HCT116 (cell line): ENCODE results near the gene S1PR2. TPM values are rescaled to one million over a fixed set of nuclear protein-coding genes. Genes with fewer than 3 reads are reported as not detected.

ENCODE experiments used
- ATAC-seq: fragments of 200-7000 bp; cut with Tn5 transposase; 2 replicates; pipeline ENCODE4 v1.9.1; 2020; ENCODE audit warnings: mild to moderate bottlenecking, moderate library complexity
- BruUV-seq: library from RNA; stranded (reverse); fragments of 400-500 nt; replicated peaks from 2 replicates; lab custom pipeline; 2021; lab: Mats Ljungman, UMichigan
- CTCF ChIA-PET: fragments of 300-600 bp; sonication (Branson Sonifier 250); formaldehyde crosslinking; loops from one replicate; lab custom pipeline; 2021; ENCODE audit warnings: antibody characterized with exemption; lab: Charles Lee
- POLR2A ChIA-PET: fragments of 300-600, 350-600 bp; sonication (Branson Sonifier 250); formaldehyde crosslinking; loops from one replicate; lab custom pipeline; 2021; ENCODE audit warnings: antibody characterized with exemption; lab: Charles Lee
- RAD21 ChIA-PET, 2 experiments: fragments of 300-600 bp; sonication (Branson Sonifier 250); formaldehyde crosslinking; loops; one replicate each; lab custom pipeline; 2023; ENCODE audit warnings: low total read pairs in 2 of 2; ENCODE audit not compliant: uncharacterized antibody in 2 of 2, unreplicated experiment in 2 of 2, low non-redundant PET in 1 of 2; lab: Charles Lee
- DNase-seq: peaks from one replicate; pipeline ENCODE4 v3.0.0-alpha.2; 2010; ENCODE audit warnings: low read depth, low spot score
- H2AFZ ChIP-seq: fragments of 200-600 bp; shearing (Covaris generic), sonication (generic); 2 replicates; pipeline ENCODE4 v1.6.1; 2017; ENCODE audit warnings: low read depth, mixed run types, mixed read lengths, antibody characterized with exemption, low read length; ENCODE audit not compliant: poor library complexity, severe bottlenecking
- H3K27ac ChIP-seq: 2 replicates; pipeline ENCODE4 v1.5.1; 2012; ENCODE audit warnings: low read depth, low read length
- H3K27me3 ChIP-seq: fragments of 200-600 bp; sonication (generic); 2 replicates; pipeline ENCODE4 v1.6.1; 2016; ENCODE audit warnings: mixed run types, low read length, mixed read lengths; ENCODE audit not compliant: insufficient read depth
- H3K36me3 ChIP-seq, 2 experiments: fragments of 200-500 bp in 1 of 2; fragments of 200-600 bp in 1 of 2; sonication (Bioruptor generic) in 1 of 2; sonication (generic) in 1 of 2; 2 replicates each; pipeline versions ENCODE4 v1.5.1 to v1.6.1; 2014 to 2016; ENCODE audit warnings: low read length in 2 of 2, inconsistent platforms in 1 of 2, mixed read lengths in 1 of 2, mixed run types in 1 of 2; ENCODE audit not compliant: insufficient read depth in 2 of 2, control insufficient read depth in 1 of 2
- H3K4me1 ChIP-seq, 2 experiments: fragments of 200-600 bp in 1 of 2; sonication (generic) in 1 of 2; 2 replicates each; pipeline versions ENCODE4 v1.5.1 to v1.6.1; 2012 to 2017; ENCODE audit warnings: low read length in 2 of 2, inconsistent platforms in 1 of 2, mild to moderate bottlenecking in 1 of 2, mixed read lengths in 1 of 2, mixed run types in 1 of 2, moderate library complexity in 1 of 2; ENCODE audit not compliant: insufficient read depth in 2 of 2, control insufficient read depth in 1 of 2
- H3K4me2 ChIP-seq: fragments of 200-600 bp; sonication (generic); 2 replicates; pipeline ENCODE4 v1.6.1; 2017; ENCODE audit warnings: mixed run types, low read length, mixed read lengths
- H3K4me3 ChIP-seq, 2 experiments: fragments of 200-600 bp in 1 of 2; sonication (generic) in 1 of 2; replicated peaks in 1 of 2; 2 replicates each; pipeline ENCODE4 v1.5.1; 2011 to 2016; ENCODE audit warnings: low read length in 2 of 2, control low read depth in 1 of 2, low read depth in 1 of 2, mild to moderate bottlenecking in 1 of 2, mixed read lengths in 1 of 2, mixed run types in 1 of 2
- H3K79me2 ChIP-seq: fragments of 200-600 bp; sonication (generic); 2 replicates; pipeline ENCODE4 v1.6.1; 2017; ENCODE audit warnings: mild to moderate bottlenecking, mixed run types, low read length, moderate library complexity, mixed read lengths; ENCODE audit not compliant: insufficient read depth
- H3K9ac ChIP-seq: fragments of 200-600 bp; sonication (generic); 2 replicates; pipeline ENCODE4 v1.6.1; 2016; ENCODE audit warnings: low read length, mixed read lengths
- H3K9me2 ChIP-seq: fragments of 200-600 bp; sonication (generic), shearing (Covaris generic); 2 replicates; pipeline ENCODE4 v1.6.1; 2017; ENCODE audit warnings: mixed run types, mild to moderate bottlenecking, moderate library complexity; ENCODE audit not compliant: insufficient read depth
- H3K9me3 ChIP-seq, 2 experiments: fragments of 200-500 bp in 1 of 2; fragments of 200-600 bp in 1 of 2; sonication (Bioruptor generic) in 1 of 2; sonication (generic) in 1 of 2; 2 replicates each; pipeline ENCODE4 v1.6.1; 2014 to 2017; ENCODE audit warnings: low read length in 2 of 2, mixed read lengths in 2 of 2, inconsistent platforms in 1 of 2, low read depth in 1 of 2, mild to moderate bottlenecking in 1 of 2, mixed run types in 1 of 2, moderate library complexity in 1 of 2; ENCODE audit not compliant: control insufficient read depth in 1 of 2, insufficient read depth in 1 of 2
- H4K20me1 ChIP-seq: fragments of 200-600 bp; sonication (generic), shearing (Covaris generic); 2 replicates; pipeline ENCODE4 v1.6.1; 2017; ENCODE audit warnings: mixed run types, mild to moderate bottlenecking, moderate library complexity; ENCODE audit not compliant: insufficient read depth
- ATF3 ChIP-seq: IDR thresholded peaks from 2 replicates; pipeline ENCODE4 v1.6.1; 2012
- CBX3 ChIP-seq: IDR thresholded peaks from 2 replicates; pipeline ENCODE4 v1.6.1; 2012; ENCODE audit warnings: low read depth
- CTCF ChIP-seq, 3 experiments: fragments of 200-600 bp in 1 of 3; sonication (generic) in 1 of 3; IDR thresholded peaks in 2 of 3; conservative IDR thresholded peaks in 1 of 3; 2 replicates each; pipeline ENCODE4 v1.5.1; 2012 to 2017; ENCODE audit warnings: low read depth in 2 of 3, low read length in 2 of 3, antibody characterized with exemption in 1 of 3, borderline replicate concordance in 1 of 3, control low read depth in 1 of 3, mild to moderate bottlenecking in 1 of 3, mixed read lengths in 1 of 3, mixed run types in 1 of 3, moderate library complexity in 1 of 3; ENCODE audit not compliant: insufficient read depth in 1 of 3
- EZH2phosphoT487 ChIP-seq: fragments of 200-600 bp; IDR thresholded peaks from 2 replicates; pipeline ENCODE4 v1.6.1; 2018; ENCODE audit warnings: antibody characterized with exemption, borderline replicate concordance
- FOSL1 ChIP-seq: IDR thresholded peaks from 2 replicates; pipeline ENCODE4 v1.6.1; 2012; ENCODE audit warnings: low read depth
- JUND ChIP-seq: IDR thresholded peaks from 2 replicates; pipeline ENCODE4 v1.6.1; 2012
- MAX ChIP-seq: IDR thresholded peaks from 2 replicates; pipeline ENCODE4 v1.6.1; 2012
- POLR2A ChIP-seq: IDR thresholded peaks from 2 replicates; pipeline ENCODE4 v1.7.0; 2011; ENCODE audit warnings: borderline replicate concordance; ENCODE audit not compliant: insufficient read depth, insufficient read length; ENCODE audit errors: extremely low read depth
- POLR2AphosphoS5 ChIP-seq: IDR thresholded peaks from 2 replicates; pipeline ENCODE4 v1.6.1; 2011; ENCODE audit warnings: mild to moderate bottlenecking, low read depth, low read length, moderate library complexity
- RAD21 ChIP-seq: IDR thresholded peaks from 2 replicates; pipeline ENCODE4 v1.6.1; 2012; ENCODE audit warnings: low read depth, mild to moderate bottlenecking
- SIN3A ChIP-seq: IDR thresholded peaks from 2 replicates; pipeline ENCODE4 v1.6.1; 2012; ENCODE audit warnings: low read depth
- SP1 ChIP-seq: IDR thresholded peaks from 2 replicates; pipeline ENCODE4 v1.6.1; 2012; ENCODE audit warnings: low read depth
- TCF7L2 ChIP-seq: IDR thresholded peaks from 2 replicates; pipeline ENCODE4 v1.7.0; 2011; ENCODE audit warnings: borderline replicate concordance, inconsistent platforms; ENCODE audit not compliant: insufficient read depth, insufficient read length; ENCODE audit errors: extremely low read depth
- ZBTB33 ChIP-seq: IDR thresholded peaks from 2 replicates; pipeline ENCODE4 v1.6.1; 2011; ENCODE audit warnings: mild to moderate bottlenecking, low read length, moderate library complexity; ENCODE audit not compliant: insufficient replicate concordance; ENCODE audit errors: extremely low read depth
- ZNF274 ChIP-seq: fragments of 200-500 bp; sonication (Bioruptor generic); IDR thresholded peaks from 2 replicates; pipeline ENCODE4 v1.6.1; 2014; ENCODE audit warnings: mild to moderate bottlenecking, low read depth, low read length, inconsistent platforms
- intact Hi-C: fragments of 100-400 bp; cut with micrococcal nuclease; formaldehyde crosslinking; loops from 2 replicates; pipeline ENCODE4 v1.10.0; 2022
- total RNA-seq: library from RNA; stranded (reverse); gene quantifications from one replicate; pipeline ENCODE4 v1.2.1, GENCODE V29; 2021; ENCODE audit not compliant: unreplicated experiment

S1PR2 gene
- total RNA-seq, 1 experiment from 2014 or later, result 6.1 TPM

GRCh38 chr19:10182076-10182475 lies 49.1 kb downstream of the S1PR2 start:
- no peaks in the 10 kb centered on the region for H3K4me1 ChIP-seq
- H3K27me3 ChIP-seq, result no peaks in the 10 kb centered on the region
- CTCF ChIA-PET, result no interaction called here
- H2AFZ ChIP-seq, result no peak overlapping the region
- TF ChIP-seq CBX3, result no peak
- no peak for TF ChIP-seq JUND
- no peak for TF ChIP-seq FOSL1
- no peak for TF ChIP-seq ATF3
- no peak for TF ChIP-seq RAD21
- no peak for TF ChIP-seq POLR2A
- TF ChIP-seq ZBTB33, result no peak
- no peak for TF ChIP-seq TCF7L2
- TF ChIP-seq POLR2AphosphoS5, result no peak
- no peak for TF ChIP-seq CTCF (IDR thresholded peaks at IDR 0.05 in 2 of 3, conservative IDR thresholded peaks at IDR 0.05 in 1 of 3; ENCODE audit: borderline replicate concordance in 1 of 3, insufficient read depth in 1 of 3, low read depth in 2 of 3, low read length in 2 of 3)
- no peak for TF ChIP-seq SP1
- TF ChIP-seq ZNF274, result no peak
- TF ChIP-seq SIN3A, result no peak
- TF ChIP-seq EZH2phosphoT487, result no peak
- TF ChIP-seq MAX, result no peak
- POLR2A ChIA-PET, result no interaction called here
- no peak overlapping the region for H3K4me3 ChIP-seq
- no peaks in the 10 kb centered on the region for H3K9me2 ChIP-seq
- peaks cover 19% of the 10 kb centered on the region; the same call in 1 of the 2 replicates for H4K20me1 ChIP-seq
- DNase-seq (no peak), ATAC-seq (no peak)
- no peak overlapping the region for H3K27ac ChIP-seq
- no peak overlapping the region for H3K4me2 ChIP-seq
- BruUV-seq, result no TSS peak
- H3K79me2 ChIP-seq, result peaks cover 83% of the 10 kb centered on the region
- RAD21 ChIA-PET, result no interaction called here
- no peaks in the 10 kb centered on the region for H3K9me3 ChIP-seq
- intact Hi-C loops, result no loop called here
- H3K9ac ChIP-seq, result no peak overlapping the region
- peaks cover 26 to 48% of the 10 kb centered on the region in 2 experiments for H3K36me3 ChIP-seq
